Lower leg skin (tissue), 4 donors: ENCODE measurements around the gene PTPDC1. TPM values are rescaled to one million over a fixed set of nuclear protein-coding genes. Genes with fewer than 3 reads are reported as not detected.
A peak's percentile ranks its signal among the peaks of the same experiment; 100 is the strongest.

Experiments used
- DNase-seq, 2 donors: peaks; one replicate each; pipeline ENCODE4 v3.0.0-alpha.2; 2019; ENCODE audit warnings: low spot score in 2 of 2
- H3K4me3 ChIP-seq: fragments of 200-600 bp; sonication (generic); 2 replicates; pipeline ENCODE4 v1.5.1; 2017; ENCODE audit warnings: mild to moderate bottlenecking, low read depth; ENCODE audit not compliant: poor library complexity, severe bottlenecking
- CTCF ChIP-seq, 3 donors: fragments of 450-650 bp; IDR thresholded peaks; one replicate each; pipeline ENCODE4 v1.5.1; 2016; ENCODE audit warnings: antibody characterized with exemption in 3 of 3, mild to moderate bottlenecking in 3 of 3, moderate library complexity in 2 of 3
- POLR2A ChIP-seq, 2 donors: fragments of 450-650 bp; IDR thresholded peaks; one replicate each; pipeline ENCODE4 v1.6.1; 2016 to 2017; ENCODE audit warnings: antibody characterized with exemption in 2 of 2, mild to moderate bottlenecking in 1 of 2, moderate library complexity in 1 of 2
- WGBS, 2 donors: methylation state at CpG; one replicate each; pipeline ENCODE4 v1.1.5; 2018; 5-methylcytosine and 5-hydroxymethylcytosine counted together
- intact Hi-C: fragments of 100-400 bp; cut with DNase I; formaldehyde crosslinking; loops from one replicate; pipeline ENCODE4 v1.15.0; 2023; ENCODE audit warnings: low total_unique reads
- total RNA-seq, 4 donors: library from RNA; depleted of rRNA; stranded (reverse); fragments of >200 nt; gene quantifications; one replicate each; pipeline ENCODE4 v1.1.0, GENCODE V29; 2016

The PTPDC1 gene
- total RNA-seq, 4 donors from 2014 or later = 5.9 to 9.1 (median 7.6) TPM

GRCh38 chr9:94157050-94157801, 73.0 kb downstream of the PTPDC1 start:
- TF ChIP-seq POLR2A (IDR thresholded peaks at IDR 0.05) = no peak
- TF ChIP-seq CTCF (IDR thresholded peaks at IDR 0.05) = no peak
- intact Hi-C loops = no loop called here
- no peak overlapping the region for H3K4me3 ChIP-seq
- DNase-seq = peak; percentile 71 to 92
- 26 to 28% methylated on average over 10 of the region's 10 CpGs for WGBS, 2 donors

Other genes starting within 250 kb of the PTPDC1 start
- not detected for gene BARX1, start 129.1 kb upstream of the PTPDC1 start, total RNA-seq
- gene ZNF169, start 174.8 kb downstream of the PTPDC1 start, total RNA-seq = 10 to 100 TPM in 2 of 4 donors, 1 to 10 TPM in 2; 6.0 to 22.8 (median 8.2) TPM
- gene NUTM2F, start 244.2 kb downstream of the PTPDC1 start, total RNA-seq = not detected